Testis (tissue), 3 donors: Measurements from ENCODE around the gene TMEM232. TPM values are rescaled to one million over a fixed set of nuclear protein-coding genes. Genes with fewer than 3 reads are reported as not detected.

ENCODE experiments used
- DNase-seq: peaks from one replicate; pipeline ENCODE4 v3.0.0-alpha.2; 2019
- H3K27ac ChIP-seq, 2 donors: fragments of 200-600 bp; sonication (generic); one replicate each; pipeline ENCODE4 v1.5.1; 2019
- H3K27me3 ChIP-seq: fragments of 200-600 bp; sonication (generic); one replicate; pipeline ENCODE4 v1.5.1; 2019
- H3K36me3 ChIP-seq: fragments of 200-600 bp; sonication (generic); one replicate; pipeline ENCODE4 v1.5.1; 2017; ENCODE audit warnings: low read depth; ENCODE audit errors: missing control alignments
- H3K4me1 ChIP-seq: fragments of 200-600 bp; sonication (generic); one replicate; pipeline ENCODE4 v1.5.1; 2019
- H3K4me3 ChIP-seq, 2 donors: fragments of 200-600 bp; sonication (generic); one replicate each; pipeline ENCODE4 v1.5.1; 2017 to 2019
- H3K9me3 ChIP-seq: fragments of 200-600 bp; sonication (generic); one replicate; pipeline ENCODE4 v1.5.1; 2017
- POLR2A ChIP-seq: fragments of 450-650 bp; IDR thresholded peaks from one replicate; pipeline ENCODE4 v1.6.1; 2017; ENCODE audit warnings: antibody characterized with exemption, mild to moderate bottlenecking, moderate library complexity
- WGBS, 2 donors: methylation state at CpG; one replicate each; pipeline ENCODE4 v1.1.5; 2018; 5-methylcytosine and 5-hydroxymethylcytosine counted together
- intact Hi-C: fragments of 100-400 bp; cut with DNase I; formaldehyde crosslinking; loops from one replicate; pipeline ENCODE4 v1.15.1; 2023; ENCODE audit warnings: low total_unique reads
- polyA plus RNA-seq: library from polyadenylated mRNA; stranded (reverse); fragments of 350-450 nt; fragmentation: Illumina TruSeq; extraction: RNeasy Lipid Tissue Mini Kit (QIAGEN cat#74804); gene quantifications from one replicate; pipeline ENCODE4 v1.2.3, GENCODE V29; 2014; ENCODE audit warnings: low read depth, low replicate concordance; ENCODE audit not compliant: insufficient read depth
- total RNA-seq, 2 donors: library from RNA; depleted of rRNA; stranded (reverse); fragments of >200 nt; gene quantifications; one replicate each; pipeline ENCODE4 v1.2.3, GENCODE V29; 2016
- TF ChIP-seq, protein P1 (sequence below), 3 experiments: fragments of 450-650 bp in 2 of 3; fragments of 200-600 bp in 1 of 3; sonication (generic) in 1 of 3; IDR thresholded peaks; one replicate each; pipeline ENCODE4 v1.5.1; 2016 to 2019; ENCODE audit warnings: antibody characterized with exemption in 3 of 3, mild to moderate bottlenecking in 2 of 3, moderate library complexity in 1 of 3

TMEM232 gene
- total and polyA plus RNA-seq, 3 donors from 2014 or later: 28.1 to 42.6 (median 32.0) TPM

GRCh38 chr5:110760158-110760557 is 33.7 kb upstream of the TMEM232 start:
- H3K4me1 ChIP-seq: no peaks in the 10 kb centered on the region
- H3K27ac ChIP-seq: no peak overlapping the region
- H3K9me3 ChIP-seq: no peaks in the 10 kb centered on the region
- H3K36me3 ChIP-seq: no peaks in the 10 kb centered on the region
- WGBS, 2 donors: 97 to 100% methylated on average over 1 of the region's 1 CpG
- DNase-seq: no peak
- no peak for TF ChIP-seq POLR2A
- TF ChIP-seq, protein P1, sequence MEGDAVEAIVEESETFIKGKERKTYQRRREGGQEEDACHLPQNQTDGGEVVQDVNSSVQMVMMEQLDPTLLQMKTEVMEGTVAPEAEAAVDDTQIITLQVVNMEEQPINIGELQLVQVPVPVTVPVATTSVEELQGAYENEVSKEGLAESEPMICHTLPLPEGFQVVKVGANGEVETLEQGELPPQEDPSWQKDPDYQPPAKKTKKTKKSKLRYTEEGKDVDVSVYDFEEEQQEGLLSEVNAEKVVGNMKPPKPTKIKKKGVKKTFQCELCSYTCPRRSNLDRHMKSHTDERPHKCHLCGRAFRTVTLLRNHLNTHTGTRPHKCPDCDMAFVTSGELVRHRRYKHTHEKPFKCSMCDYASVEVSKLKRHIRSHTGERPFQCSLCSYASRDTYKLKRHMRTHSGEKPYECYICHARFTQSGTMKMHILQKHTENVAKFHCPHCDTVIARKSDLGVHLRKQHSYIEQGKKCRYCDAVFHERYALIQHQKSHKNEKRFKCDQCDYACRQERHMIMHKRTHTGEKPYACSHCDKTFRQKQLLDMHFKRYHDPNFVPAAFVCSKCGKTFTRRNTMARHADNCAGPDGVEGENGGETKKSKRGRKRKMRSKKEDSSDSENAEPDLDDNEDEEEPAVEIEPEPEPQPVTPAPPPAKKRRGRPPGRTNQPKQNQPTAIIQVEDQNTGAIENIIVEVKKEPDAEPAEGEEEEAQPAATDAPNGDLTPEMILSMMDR (IDR thresholded peaks at IDR 0.05): no peak
- intact Hi-C loops: no loop called here
- H3K4me3 ChIP-seq: no peak overlapping the region
- no peaks in the 10 kb centered on the region for H3K27me3 ChIP-seq

DNA sequence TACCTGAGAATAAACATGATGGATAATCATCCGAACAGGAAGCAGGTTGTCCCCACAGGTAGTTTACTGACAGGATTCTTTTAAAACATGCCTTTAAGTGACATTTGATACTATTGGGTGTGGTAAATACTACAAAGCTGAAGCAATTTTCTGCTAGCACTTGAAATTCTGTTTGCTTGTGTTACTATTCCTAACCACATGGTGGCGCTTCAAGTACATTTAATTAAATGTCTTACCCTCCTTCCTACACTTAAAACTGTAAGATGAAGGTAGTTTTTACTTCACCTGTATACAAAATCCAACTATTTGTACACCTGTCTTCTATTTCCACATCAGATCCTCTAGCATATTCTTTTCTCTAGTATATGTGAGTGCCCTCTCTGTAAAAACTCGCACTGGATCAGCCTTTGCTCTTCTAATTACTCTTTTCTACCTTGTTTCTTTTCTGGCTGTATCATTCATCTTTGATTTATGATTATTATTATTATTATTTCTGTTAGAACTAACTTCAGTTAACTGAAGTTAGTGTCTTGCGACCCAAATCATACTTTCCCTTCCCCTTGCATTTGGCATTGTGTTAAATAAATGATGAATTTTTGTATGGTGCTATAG is 30.8 kb upstream of the TMEM232 start:
- Histone ChIP-seq H3K36me3 (no peaks in the 10 kb centered on the region), H3K27ac (no peak overlapping the region), H3K9me3 (no peaks in the 10 kb centered on the region), H3K4me1 (no peaks in the 10 kb centered on the region), H3K4me3 (no peak overlapping the region), H3K27me3 (no peaks in the 10 kb centered on the region)
- intact Hi-C loops: no loop called here
- peak; percentile 22 for DNase-seq
- TF ChIP-seq, protein P1 (IDR thresholded peaks at IDR 0.05): peak in 2 of 3 experiments; percentile 49 to 70
- TF ChIP-seq POLR2A: no peak
- 59 to 67% methylated on average over 4 of the region's 4 CpGs for WGBS, 2 donors

DNA sequence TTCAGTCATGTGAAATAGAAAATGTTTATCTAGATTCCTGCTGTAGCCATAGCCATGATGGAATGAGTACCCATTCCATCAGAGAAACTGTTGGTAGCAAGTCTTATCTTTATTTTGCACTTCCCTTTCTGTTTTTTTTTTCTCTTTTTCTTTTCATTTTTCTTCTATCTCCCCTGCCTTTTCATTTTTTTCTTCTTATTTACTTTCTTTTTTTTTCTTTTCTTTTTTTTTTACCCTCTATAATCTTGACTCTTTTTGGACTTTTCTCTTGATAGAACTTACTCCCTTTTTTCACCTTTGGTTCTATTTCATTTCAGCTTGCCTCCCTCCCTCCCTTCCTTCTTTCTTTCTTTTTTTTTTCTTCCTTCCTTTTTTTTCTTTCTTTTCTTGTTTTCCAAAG is 27.7 kb upstream of the TMEM232 start:
- TF ChIP-seq POLR2A: no peak
- TF ChIP-seq, protein P1 (IDR thresholded peaks at IDR 0.05): no peak
- intact Hi-C loops: no loop called here
- Histone ChIP-seq H3K27me3 (no peaks in the 10 kb centered on the region), H3K4me1 (no peaks in the 10 kb centered on the region), H3K36me3 (no peaks in the 10 kb centered on the region), H3K4me3 (no peak overlapping the region), H3K9me3 (no peaks in the 10 kb centered on the region), H3K27ac (no peak overlapping the region)
- DNase-seq: no peak

DNA sequence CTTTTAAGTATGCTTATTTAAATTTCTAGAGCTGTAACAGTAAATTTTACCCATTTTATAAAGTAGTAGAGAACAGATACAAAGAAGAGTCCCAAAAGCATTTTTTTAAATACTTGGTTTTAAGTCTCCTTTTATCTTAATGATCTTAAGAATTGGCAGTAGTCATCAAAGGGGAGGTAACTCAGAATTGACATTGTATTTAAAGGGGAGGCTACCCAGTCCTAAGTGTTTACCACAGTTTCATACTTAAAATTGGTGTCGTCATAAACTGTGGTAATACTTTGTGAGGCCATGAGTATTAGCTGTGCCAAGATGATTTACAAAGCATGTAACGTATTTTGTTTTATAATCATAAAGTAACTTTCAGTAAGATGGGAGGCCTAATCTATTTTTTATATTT is 27.1 kb upstream of the TMEM232 start:
- no peak for TF ChIP-seq POLR2A
- TF ChIP-seq, protein P1 (IDR thresholded peaks at IDR 0.05): no peak
- Histone ChIP-seq H3K36me3 (no peaks in the 10 kb centered on the region), H3K4me1 (no peaks in the 10 kb centered on the region), H3K4me3 (no peak overlapping the region), H3K9me3 (no peaks in the 10 kb centered on the region), H3K27ac (no peak overlapping the region), H3K27me3 (no peaks in the 10 kb centered on the region)
- 91 to 92% methylated on average over 2 of the region's 2 CpGs for WGBS, 2 donors
- intact Hi-C loops: no loop called here
- DNase-seq: no peak

- H3K27me3 ChIP-seq: no peaks in the 10 kb centered on the region
- no peaks in the 10 kb centered on the region for H3K36me3 ChIP-seq
- no peaks in the 10 kb centered on the region for H3K4me1 ChIP-seq
- no peaks in the 10 kb centered on the region for H3K9me3 ChIP-seq
- H3K4me3 ChIP-seq: no peak overlapping the region
- WGBS, 2 donors: 74 to 83% methylated on average over 1 of the region's 1 CpG
- no peak overlapping the region for H3K27ac ChIP-seq
- DNase-seq: no peak
- no peak for TF ChIP-seq POLR2A
- TF ChIP-seq, protein P1 (IDR thresholded peaks at IDR 0.05): no peak
- intact Hi-C loops: no loop called here
These were observed 26.5 kb upstream of the TMEM232 start for GRCh38 chr5:110752953-110753352.
